Mucosa of descending colon (tissue), 3 donors: ENCODE results near the gene GNE. TPM values are rescaled to one million over a fixed set of nuclear protein-coding genes. Genes with fewer than 3 reads are reported as not detected.

Experiments used
- ATAC-seq: fragments of 200-7000 bp; cut with Tn5 transposase; one replicate; pipeline ENCODE4 v1.9.1; 2020; ENCODE audit warnings: mild to moderate bottlenecking, moderate library complexity
- DNase-seq, 3 donors: peaks; one replicate each; pipeline ENCODE4 v3.0.0-alpha.2; 2020
- H3K36me3 ChIP-seq: fragments of 200-600 bp; one replicate; pipeline ENCODE4 v1.8.0; 2021; ENCODE audit warnings: low read depth, mild to moderate bottlenecking
- H3K4me1 ChIP-seq: fragments of 200-600 bp; one replicate; pipeline ENCODE4 v1.8.0; 2021; ENCODE audit warnings: low read depth, mild to moderate bottlenecking
- H3K4me3 ChIP-seq: fragments of 200-600 bp; one replicate; pipeline ENCODE4 v1.8.0; 2021; ENCODE audit warnings: mild to moderate bottlenecking
- H3K9me3 ChIP-seq: fragments of 200-600 bp; one replicate; pipeline ENCODE4 v1.8.0; 2021; ENCODE audit warnings: mild to moderate bottlenecking
- CTCF ChIP-seq: fragments of 200-600 bp; IDR thresholded peaks from one replicate; pipeline ENCODE4 v1.8.0; 2022; ENCODE audit warnings: antibody characterized with exemption, mild to moderate bottlenecking
- intact Hi-C, 2 donors: fragments of 100-400 bp; cut with DNase I in 1 of 2; cut with micrococcal nuclease in 1 of 2; formaldehyde crosslinking; loops; one replicate each; pipeline versions ENCODE4 v1.11.0 to v1.11.1; 2022; cut with DNase I, micrococcal nuclease
- total RNA-seq, 3 donors: library from RNA; stranded (reverse); fragmentation: NEBNext Ultra II Directional in 2 of 3; extraction: Animal tissue kit (Norgen Biotek cat#: 25700) in 2 of 3; gene quantifications; one replicate each; pipeline versions ENCODE4 v1.2.1 to v1.2.4, GENCODE V29; 2021 to 2023
- donor health status: DM: no; HTN: no; CAD: no; lungs with moderate emphysema.
- donor health status: DM: no; HTN: no; CAD: no.
- donor health status: DM: no; HTN: yes; CAD: no.

Gene GNE
- total RNA-seq, 3 donors from 2014 or later, result 56.6 to 107 (median 93.0) TPM

GRCh38 chr9:36191686-36192085 lies 66.6 kb downstream of the GNE start:
- TF ChIP-seq CTCF, result no peak
- ATAC-seq (no peak), DNase-seq (no peak)
- intact Hi-C loops, result no loop called here
- no peaks in the 10 kb centered on the region for H3K36me3 ChIP-seq
- peak overlapping the region; percentile 97 for H3K4me3 ChIP-seq
- H3K4me1 ChIP-seq, result peaks cover 28% of the 10 kb centered on the region
- no peaks in the 10 kb centered on the region for H3K9me3 ChIP-seq

- ATAC-seq (peak; percentile 46), DNase-seq (peak in 2 of 3 donors; percentile 49 to 63)
- no peaks in the 10 kb centered on the region for H3K9me3 ChIP-seq
- H3K4me3 ChIP-seq, result peak overlapping the region; percentile 97
- no peak for TF ChIP-seq CTCF
- intact Hi-C loops, result no loop called here
- H3K4me1 ChIP-seq, result peaks cover 28% of the 10 kb centered on the region
- H3K36me3 ChIP-seq, result no peaks in the 10 kb centered on the region
Observed at GRCh38 chr9:36191290-36191645, 67.0 kb downstream of the GNE start.

GRCh38 chr9:36190388-36191289 lies 67.6 kb downstream of the GNE start, which contains the start of gene CLTA:
Gene CLTA, plus strand, starts transcription at chr9:36190921. Its CDS starts 136 bp downstream, at chr9:36191057.
- DNase-seq (peak; percentile 94 to 97 (median 97)), ATAC-seq (peak; percentile 98)
- no peaks in the 10 kb centered on the region for H3K36me3 ChIP-seq
- intact Hi-C loops, result no loop called here
- no peaks in the 10 kb centered on the region for H3K9me3 ChIP-seq
- peaks cover 28% of the 10 kb centered on the region for H3K4me1 ChIP-seq
- TF ChIP-seq CTCF, result peak; percentile 15
- peak within 1 kb of the TSS; percentile 97 for H3K4me3 ChIP-seq

- no peak for TF ChIP-seq CTCF
- H3K4me3 ChIP-seq, result no peak overlapping the region
- H3K36me3 ChIP-seq, result no peaks in the 10 kb centered on the region
- DNase-seq, result peak in 1 of 3 donors; percentile 42
- intact Hi-C loops, result no loop called here
- peak; percentile 28 for ATAC-seq
- no peaks in the 10 kb centered on the region for H3K9me3 ChIP-seq
- H3K4me1 ChIP-seq, result peaks cover 28% of the 10 kb centered on the region
Observed at GRCh38 chr9:36189976-36190375, 68.3 kb downstream of the GNE start.

- H3K4me1 ChIP-seq, result peaks cover 13% of the 10 kb centered on the region
- DNase-seq (no peak), ATAC-seq (no peak)
- H3K9me3 ChIP-seq, result no peaks in the 10 kb centered on the region
- intact Hi-C loops, result no loop called here
- no peak overlapping the region for H3K4me3 ChIP-seq
- no peaks in the 10 kb centered on the region for H3K36me3 ChIP-seq
- no peak for TF ChIP-seq CTCF
Observed at GRCh38 chr9:36188212-36188611, 70.0 kb downstream of the GNE start.
